GM21390 (cell line): ENCODE results near the gene KCNJ15.
"Not testable (repeated sequence)": the region's sequence is repeated elsewhere in the genome, so short reads cannot be mapped to it uniquely, and the experiment has no call there.

ENCODE experiments used
- ATAC-seq: cut with Tn5 transposase; IDR thresholded peaks from one replicate; pipeline ENCODE4 v1.9.1; 2021; ENCODE audit not compliant: unreplicated experiment

KCNJ15 gene

DNA sequence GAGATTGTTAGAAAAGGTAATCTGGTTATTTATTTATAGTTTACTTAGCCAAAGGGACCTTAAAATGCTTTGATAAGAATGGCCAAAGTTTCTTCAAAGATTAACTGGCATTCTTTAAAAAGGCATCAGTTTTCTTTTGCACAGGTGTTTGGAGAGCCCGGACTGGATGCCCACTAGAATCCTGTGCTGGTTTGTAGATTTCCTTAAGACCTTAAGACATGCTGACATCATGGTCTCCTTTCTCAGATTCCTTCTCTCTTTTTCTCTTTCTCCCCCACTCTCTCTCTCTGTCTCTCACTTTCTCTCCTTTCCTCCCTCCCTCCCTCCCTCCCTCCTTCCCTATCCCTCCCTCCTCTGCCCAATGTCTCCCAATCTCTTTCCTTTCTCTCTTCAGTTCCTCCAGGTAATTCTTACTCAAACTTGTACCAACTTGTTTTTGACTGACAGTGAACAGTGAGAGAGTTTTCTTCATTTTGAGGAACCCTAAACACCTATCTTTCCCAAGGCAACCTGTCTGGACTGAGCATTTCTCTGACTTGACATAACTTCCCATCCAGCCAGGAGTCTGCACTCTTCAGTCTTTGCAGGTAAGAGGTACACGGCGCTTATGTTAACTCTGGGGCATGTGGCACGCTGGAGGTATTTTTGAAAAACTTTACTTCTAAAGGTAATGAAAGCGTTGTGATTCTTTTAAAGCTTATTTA, at the start of gene KCNJ15:
TSS of gene KCNJ15 (plus strand) at position 393 of the 704 bp plus-strand sequence. CDS start 42,271 bp downstream, outside the sequence.
- ATAC-seq, result no peak

DNA sequence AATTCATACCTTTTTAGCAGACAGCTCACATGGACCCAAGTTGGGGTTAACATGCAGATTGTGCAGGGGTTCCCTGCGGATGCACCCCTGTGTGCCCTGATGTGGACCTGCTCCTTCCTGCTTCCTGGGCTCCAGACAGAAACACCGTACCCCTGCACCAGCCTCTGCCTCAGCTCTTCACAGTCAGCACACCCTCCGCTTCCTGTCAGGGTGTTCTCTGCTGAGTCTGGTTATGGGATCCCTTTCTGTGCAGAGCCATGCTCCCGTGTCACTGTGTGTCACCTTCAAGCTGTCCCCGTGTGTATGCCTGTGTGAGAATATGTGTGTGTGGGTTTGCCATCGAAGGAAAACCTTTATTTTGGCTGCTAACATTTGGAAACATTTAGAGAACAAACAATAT, 48.7 kb upstream of the KCNJ15 start:
- no peak for ATAC-seq

DNA sequence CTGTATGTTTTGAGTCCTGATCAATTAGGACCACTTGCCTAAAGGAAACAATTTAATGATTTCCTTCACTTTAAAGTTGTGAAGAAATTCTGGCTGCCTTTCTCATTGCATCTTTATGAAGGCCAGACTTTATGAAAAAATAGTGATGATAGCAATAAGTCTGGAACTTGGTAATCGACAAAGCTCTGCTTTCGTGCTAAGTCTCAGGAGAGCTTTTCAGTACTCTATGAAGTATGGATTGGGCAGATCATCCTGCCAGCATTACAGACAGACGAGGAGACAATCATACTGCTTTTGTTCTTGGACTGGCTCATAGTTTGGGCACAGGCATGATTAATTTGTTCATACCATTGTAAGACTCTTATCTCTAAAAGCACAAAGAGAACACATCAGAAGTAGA, 45.5 kb upstream of the KCNJ15 start:
- ATAC-seq, result no peak

DNA sequence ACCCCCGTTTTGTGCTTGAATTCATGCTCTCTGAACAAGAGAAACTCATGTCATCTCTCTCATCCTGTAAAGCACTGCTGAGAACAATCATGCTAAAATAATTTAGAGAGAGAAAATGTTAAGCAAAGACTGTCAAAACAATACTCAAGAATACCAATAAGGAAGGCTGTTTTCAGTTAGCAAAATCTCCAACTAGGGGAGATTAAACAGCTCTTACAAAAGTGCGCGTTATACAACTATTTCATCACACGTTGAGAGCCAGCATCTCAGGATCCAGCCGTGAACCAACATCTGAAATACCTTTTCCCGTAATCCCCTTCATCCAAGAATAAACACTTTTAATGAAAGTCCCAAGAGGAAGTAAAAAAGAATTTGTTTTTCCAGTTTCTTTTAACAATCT, 44.1 kb upstream of the KCNJ15 start:
- ATAC-seq, result no peak

- no peak for ATAC-seq
These were observed 37.7 kb upstream of the KCNJ15 start for GRCh38 chr21:38219049-38219628.

- ATAC-seq, result no peak
These were observed 36.5 kb upstream of the KCNJ15 start for GRCh38 chr21:38220270-38220737.

- no peak for ATAC-seq
These were observed 35.2 kb upstream of the KCNJ15 start for GRCh38 chr21:38221594-38221993.

DNA sequence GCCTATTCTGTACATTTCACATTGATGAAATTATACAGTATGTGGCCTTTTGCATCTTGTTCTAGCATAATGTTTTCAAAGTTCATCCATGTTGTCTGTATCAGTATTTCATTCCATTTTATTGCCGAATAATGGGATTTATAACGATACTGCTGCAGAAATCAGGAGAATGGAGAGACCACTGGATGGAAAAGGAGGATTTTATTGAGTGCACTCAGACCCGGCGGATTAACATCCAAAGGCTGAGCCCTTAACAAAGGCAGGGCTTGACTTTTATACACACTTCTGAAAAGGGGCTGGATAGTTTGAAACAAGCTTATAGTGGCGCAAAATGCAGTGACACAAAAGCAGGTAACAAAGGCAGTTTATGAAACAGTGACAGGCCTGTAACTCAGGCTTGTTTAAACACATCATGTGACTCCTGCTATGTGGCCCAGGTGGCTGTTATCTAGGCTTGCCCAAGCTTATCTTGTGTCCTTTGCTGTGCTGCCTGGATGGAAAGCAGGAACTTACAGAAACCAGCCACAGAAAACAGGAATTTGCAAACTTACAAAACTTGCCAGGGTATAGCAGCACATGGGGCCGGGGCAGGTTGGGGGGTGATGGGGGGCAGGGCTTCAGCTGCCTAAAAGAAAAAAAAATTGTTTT, 32.8 kb upstream of the KCNJ15 start:
- no peak for ATAC-seq

GRCh38 chr21:38227401-38227800, 29.4 kb upstream of the KCNJ15 start:
- no peak for ATAC-seq

DNA sequence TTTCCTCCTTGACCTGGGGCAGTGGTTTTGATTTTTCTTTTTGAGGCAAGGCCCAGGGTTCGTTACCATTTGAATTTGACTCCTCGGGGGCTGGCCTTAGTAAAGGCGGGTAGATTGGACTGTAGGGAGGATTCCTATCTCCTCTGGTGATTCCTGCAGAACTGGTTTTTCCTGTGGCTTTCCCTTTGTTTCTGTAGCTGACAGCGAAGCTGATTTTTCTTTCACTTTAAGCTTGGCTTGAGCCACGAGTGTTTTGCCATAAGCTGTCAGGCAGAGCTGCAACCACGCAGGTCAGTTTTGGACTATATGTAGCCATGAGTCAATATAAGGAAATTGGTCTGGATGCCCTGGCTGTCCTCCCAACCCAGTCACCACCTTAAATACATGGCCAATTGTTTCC, 28.7 kb upstream of the KCNJ15 start:
- ATAC-seq, result no peak

DNA sequence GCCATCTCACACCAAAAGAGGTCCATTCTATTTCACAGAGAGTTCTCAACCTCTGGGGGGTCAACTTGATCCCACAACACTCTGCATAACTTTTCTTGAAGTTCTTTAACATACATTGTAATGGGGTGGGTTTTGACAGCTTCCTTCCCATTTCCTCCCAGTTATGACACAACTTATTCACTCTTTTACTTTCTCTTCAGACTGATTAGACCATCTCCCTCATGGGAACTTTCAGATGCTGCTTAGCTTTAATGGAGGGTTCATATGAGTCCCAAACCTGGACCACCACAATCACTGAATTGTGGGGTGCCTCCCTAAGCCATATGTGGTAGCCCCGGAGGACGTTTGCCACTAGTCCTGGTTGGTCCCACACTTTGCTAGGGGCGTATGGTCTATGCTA, 28.3 kb upstream of the KCNJ15 start:
- ATAC-seq, result no peak

DNA sequence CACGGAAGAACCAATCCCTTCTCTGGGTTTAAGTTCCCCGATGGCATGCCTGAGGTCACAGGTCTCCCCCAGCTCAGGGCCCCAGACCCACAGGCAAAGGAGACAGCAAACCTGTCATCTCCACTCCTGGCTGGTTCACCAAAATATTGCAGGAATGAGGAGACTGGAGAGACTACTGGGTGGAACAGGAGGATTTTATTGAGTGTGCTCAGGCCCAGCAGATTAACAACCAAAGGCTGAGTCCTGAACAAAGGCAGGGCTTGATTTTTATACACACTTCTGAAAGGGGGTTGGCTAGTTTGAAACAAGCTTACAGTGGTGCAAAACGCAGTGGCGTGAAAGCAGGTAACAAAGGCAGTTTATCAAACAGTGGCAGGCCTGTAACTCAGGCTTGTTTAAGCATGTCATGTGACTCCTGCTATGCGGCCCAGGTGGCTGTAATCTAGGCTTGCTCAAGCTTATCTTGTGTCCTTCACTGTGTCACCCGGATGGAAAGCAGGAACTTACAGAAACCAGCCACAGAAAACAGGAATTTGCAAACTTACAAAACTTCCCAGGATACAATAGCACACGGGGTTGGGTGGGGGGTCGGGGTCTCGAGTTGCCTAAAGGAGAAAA, 27.4 kb upstream of the KCNJ15 start:
- ATAC-seq, result no peak

- no peak for ATAC-seq
These were observed 22.2 kb upstream of the KCNJ15 start for GRCh38 chr21:38234395-38235142.

- not testable (repeated sequence) for ATAC-seq
These were observed 21.5 kb upstream of the KCNJ15 start for GRCh38 chr21:38235251-38235650.

GRCh38 chr21:38236232-38236631, 20.6 kb upstream of the KCNJ15 start:
- ATAC-seq, result no peak

GRCh38 chr21:38239672-38240071, 17.1 kb upstream of the KCNJ15 start:
- ATAC-seq, result no peak

- no peak for ATAC-seq
These were observed 16.7 kb upstream of the KCNJ15 start for GRCh38 chr21:38240129-38240528.

GRCh38 chr21:38241029-38241740, 15.6 kb upstream of the KCNJ15 start:
- no peak for ATAC-seq

- ATAC-seq, result no peak
These were observed 14.7 kb upstream of the KCNJ15 start for GRCh38 chr21:38242061-38242460.

GRCh38 chr21:38243732-38244406, 12.9 kb upstream of the KCNJ15 start:
- no peak for ATAC-seq
